DMS79 treated with DMSO at 0.1 percent for 48 hours (cell line): ENCODE data around the gene TXLNG.
A peak's percentile ranks its signal among the peaks of the same experiment; 100 is the strongest.

Experiments
- DNase-seq: peaks from one replicate; lab custom pipeline; 2025; lab: John Stamatoyannopoulos, UW

Gene TXLNG

GRCh38 chrX:16785247-16786138 is 773 bp upstream of the TXLNG start:
- DNase-seq: no peak

- no peak for DNase-seq
Observed at GRCh38 chrX:16786791-16787735, 797 bp downstream of the TXLNG start.

- DNase-seq: no peak
Observed at GRCh38 chrX:16788477-16788876, 2.2 kb downstream of the TXLNG start.

- DNase-seq: no peak
Observed at GRCh38 chrX:16796298-16796697, 10.0 kb downstream of the TXLNG start.

GRCh38 chrX:16797358-16797757 is 11.1 kb downstream of the TXLNG start:
- DNase-seq: no peak

- no peak for DNase-seq
Observed at GRCh38 chrX:16797841-16798240, 11.6 kb downstream of the TXLNG start.

- no peak for DNase-seq
Observed at GRCh38 chrX:16804923-16805464, 18.7 kb downstream of the TXLNG start.

GRCh38 chrX:16807548-16807947 is 21.3 kb downstream of the TXLNG start:
- no peak for DNase-seq

GRCh38 chrX:16807976-16808542 is 21.8 kb downstream of the TXLNG start:
- DNase-seq: no peak

GRCh38 chrX:16814597-16814996 is 28.3 kb downstream of the TXLNG start:
- DNase-seq: no peak

GRCh38 chrX:16819634-16820033 is 33.4 kb downstream of the TXLNG start:
- no peak for DNase-seq

GRCh38 chrX:16822723-16823122 is 36.5 kb downstream of the TXLNG start:
- DNase-seq: no peak

GRCh38 chrX:16825264-16826035 is 39.2 kb downstream of the TXLNG start:
- DNase-seq: no peak

- peak; percentile 2 for DNase-seq
Observed at GRCh38 chrX:16826207-16826606, 39.9 kb downstream of the TXLNG start.

GRCh38 chrX:16827225-16827624 is 41.0 kb downstream of the TXLNG start:
- no peak for DNase-seq

GRCh38 chrX:16828124-16828908 is 42.0 kb downstream of the TXLNG start:
- no peak for DNase-seq

- no peak for DNase-seq
Observed at GRCh38 chrX:16832301-16832700, 46.0 kb downstream of the TXLNG start.

- DNase-seq: no peak
Observed at GRCh38 chrX:16834806-16835205, 48.5 kb downstream of the TXLNG start.

- DNase-seq: no peak
Observed at GRCh38 chrX:16836371-16836770, 50.1 kb downstream of the TXLNG start.

GRCh38 chrX:16838202-16839066 is 52.2 kb downstream of the TXLNG start:
- no peak for DNase-seq
